Adrenal gland (tissue), 5 donors: ENCODE data around the gene GRIN3B.

ENCODE experiments used
- POLR2A ChIP-seq, 2 donors: fragments of 450-650 bp; IDR thresholded peaks; one replicate each; pipeline ENCODE4 v1.6.1; 2017; ENCODE audit warnings: antibody characterized with exemption in 2 of 2, mild to moderate bottlenecking in 2 of 2, moderate library complexity in 1 of 2
- TF ChIP-seq, protein P1 (sequence below), 6 experiments: fragments of 450-650 bp in 4 of 6; fragments of 200-600 bp in 2 of 6; sonication (generic) in 1 of 6; IDR thresholded peaks; 1 replicate in 5 of 6; 2 replicates in 1 of 6; pipeline versions ENCODE4 v1.5.1 to v1.8.0; 2016 to 2021; ENCODE audit warnings: antibody characterized with exemption in 6 of 6, mild to moderate bottlenecking in 2 of 6, moderate library complexity in 1 of 6
- donor health status: DM: no; HTN: no; CAD: no.

DNA sequence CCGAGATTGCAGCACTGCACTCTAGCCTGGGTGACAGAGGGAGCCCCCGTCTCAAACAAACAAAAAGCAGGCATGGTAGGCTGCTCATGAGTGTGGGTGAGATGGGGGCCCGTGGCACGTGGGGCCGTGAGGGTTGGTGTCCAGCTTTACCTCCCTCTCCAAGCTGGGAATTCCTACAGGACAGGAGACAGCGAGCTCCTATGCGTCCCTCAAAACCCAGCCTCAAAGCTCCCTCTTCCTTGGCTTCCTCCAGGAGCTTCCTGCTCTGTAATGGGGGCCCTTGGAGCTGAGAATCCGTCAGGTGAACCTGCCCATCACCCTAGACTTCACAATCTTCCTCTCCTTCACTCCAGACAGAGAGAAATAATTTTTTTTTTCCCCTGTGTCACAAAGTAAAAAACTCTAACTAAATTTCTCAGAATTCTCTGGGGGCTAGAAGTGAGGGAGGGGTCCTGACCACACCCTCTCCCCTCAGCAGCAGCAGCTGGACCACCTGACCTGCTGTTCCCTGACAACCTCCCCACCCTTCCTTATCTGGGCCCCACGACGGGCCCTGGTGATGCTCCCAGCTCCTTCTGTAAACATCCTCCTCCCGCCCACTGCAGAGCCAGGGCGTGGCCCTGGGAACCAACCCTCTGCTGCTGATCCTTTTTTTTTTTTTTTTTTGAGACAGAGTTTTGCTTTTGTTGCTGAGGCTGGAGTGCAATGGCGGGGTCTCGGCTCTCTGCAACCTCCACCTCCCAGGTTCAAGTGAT is 38.2 kb upstream of the GRIN3B start:
- TF ChIP-seq, protein P1, sequence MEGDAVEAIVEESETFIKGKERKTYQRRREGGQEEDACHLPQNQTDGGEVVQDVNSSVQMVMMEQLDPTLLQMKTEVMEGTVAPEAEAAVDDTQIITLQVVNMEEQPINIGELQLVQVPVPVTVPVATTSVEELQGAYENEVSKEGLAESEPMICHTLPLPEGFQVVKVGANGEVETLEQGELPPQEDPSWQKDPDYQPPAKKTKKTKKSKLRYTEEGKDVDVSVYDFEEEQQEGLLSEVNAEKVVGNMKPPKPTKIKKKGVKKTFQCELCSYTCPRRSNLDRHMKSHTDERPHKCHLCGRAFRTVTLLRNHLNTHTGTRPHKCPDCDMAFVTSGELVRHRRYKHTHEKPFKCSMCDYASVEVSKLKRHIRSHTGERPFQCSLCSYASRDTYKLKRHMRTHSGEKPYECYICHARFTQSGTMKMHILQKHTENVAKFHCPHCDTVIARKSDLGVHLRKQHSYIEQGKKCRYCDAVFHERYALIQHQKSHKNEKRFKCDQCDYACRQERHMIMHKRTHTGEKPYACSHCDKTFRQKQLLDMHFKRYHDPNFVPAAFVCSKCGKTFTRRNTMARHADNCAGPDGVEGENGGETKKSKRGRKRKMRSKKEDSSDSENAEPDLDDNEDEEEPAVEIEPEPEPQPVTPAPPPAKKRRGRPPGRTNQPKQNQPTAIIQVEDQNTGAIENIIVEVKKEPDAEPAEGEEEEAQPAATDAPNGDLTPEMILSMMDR (IDR thresholded peaks at IDR 0.05), result no peak
- TF ChIP-seq POLR2A (IDR thresholded peaks at IDR 0.05), result no peak
